Activated CD8-positive, alpha-beta memory T cell treated with anti-CD3 and anti-CD28 coated beads, Interleukin-2, amount 50 U/mL, for 1 hour (primary cell): ENCODE measurements around the gene SEZ6L2.
"Not testable (repeated sequence)": the region's sequence is repeated elsewhere in the genome, so short reads cannot be mapped to it uniquely, and the experiment has no call there.

Experiments
- DNase-seq: peaks from one replicate; pipeline ENCODE4 v3.0.0-alpha.2; 2020; ENCODE audit errors: extremely low read depth

The SEZ6L2 gene

DNA sequence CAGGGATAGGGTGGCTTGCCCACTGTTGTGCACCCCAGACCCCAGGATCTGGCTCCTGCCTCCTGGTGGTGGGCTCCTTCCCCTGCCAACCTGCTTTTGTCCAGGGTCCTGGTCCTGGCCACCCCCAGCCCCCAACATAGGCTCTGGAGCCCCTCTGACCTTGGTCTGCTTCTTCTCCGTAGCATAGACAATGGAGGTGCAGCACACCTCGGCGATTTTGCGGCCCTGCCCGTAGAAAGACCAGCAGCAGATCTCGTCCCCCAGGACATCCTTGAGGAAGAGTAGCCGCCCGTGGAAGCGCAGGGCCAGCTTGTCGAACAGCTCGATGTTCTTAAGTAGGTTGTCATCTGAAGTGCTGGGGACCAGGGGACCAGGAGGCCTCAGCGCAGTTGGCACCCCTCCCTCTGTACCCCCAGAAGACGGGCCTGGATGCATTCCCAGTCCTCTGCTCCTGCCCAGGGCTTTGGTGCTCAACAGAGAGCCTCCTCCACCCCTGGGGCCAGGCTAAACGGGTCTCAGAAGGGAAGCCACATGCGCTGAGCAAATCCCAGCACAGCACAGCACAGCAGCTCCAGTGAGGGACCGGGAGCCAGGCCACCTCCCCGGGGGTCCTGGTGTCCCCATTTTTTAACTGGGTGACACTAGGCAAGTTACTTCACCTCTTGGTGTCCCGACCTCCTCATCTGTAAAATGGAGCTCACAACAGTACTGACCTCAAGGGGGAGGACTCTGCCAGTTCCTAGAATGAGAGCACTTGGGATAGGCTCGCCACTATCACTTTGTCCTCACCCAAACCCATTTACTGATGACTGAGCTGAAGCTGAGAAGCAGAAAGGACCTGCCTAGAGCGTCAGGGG, 11.7 kb upstream of the SEZ6L2 start:
- no peak for DNase-seq

DNA sequence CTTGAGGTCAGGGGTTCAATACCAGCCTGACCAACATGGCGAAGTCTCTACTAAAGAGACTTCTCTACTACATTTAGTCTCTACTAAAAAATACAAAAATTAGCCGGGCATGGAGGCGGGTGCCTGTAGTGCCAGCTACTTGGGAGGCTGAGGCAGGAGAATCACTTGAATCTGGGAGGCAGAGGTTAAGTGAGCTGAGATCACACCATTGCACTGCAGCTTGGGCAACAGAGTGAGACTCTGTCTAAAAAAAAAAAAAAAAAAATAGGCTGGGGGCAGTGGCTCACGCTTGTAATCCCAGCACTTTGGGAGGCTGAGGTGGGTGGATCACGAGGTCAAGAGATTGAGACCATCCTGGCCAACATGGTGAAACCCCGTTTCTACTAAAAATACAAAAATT, 10.5 kb upstream of the SEZ6L2 start:
- not testable (repeated sequence) for DNase-seq

DNA sequence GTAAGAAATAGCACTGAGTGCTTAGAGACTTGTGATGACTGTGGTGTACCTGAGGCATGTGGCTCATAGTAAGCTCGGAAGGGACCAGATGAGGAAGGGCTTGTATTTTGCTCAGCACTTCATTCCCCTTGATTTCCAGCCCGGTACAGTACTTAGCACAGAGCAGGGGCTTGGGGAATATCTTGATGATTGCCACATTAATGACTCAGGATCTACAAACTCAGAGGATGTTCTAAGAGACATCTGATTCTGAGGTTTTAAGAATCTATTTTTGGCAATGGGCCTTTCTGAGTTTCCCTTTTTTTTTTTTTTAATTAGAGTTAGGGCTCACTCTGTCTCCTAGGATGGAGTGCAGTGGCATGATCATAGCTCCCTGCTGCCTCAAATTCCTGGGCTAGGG, 10.0 kb upstream of the SEZ6L2 start:
- no peak for DNase-seq

DNA sequence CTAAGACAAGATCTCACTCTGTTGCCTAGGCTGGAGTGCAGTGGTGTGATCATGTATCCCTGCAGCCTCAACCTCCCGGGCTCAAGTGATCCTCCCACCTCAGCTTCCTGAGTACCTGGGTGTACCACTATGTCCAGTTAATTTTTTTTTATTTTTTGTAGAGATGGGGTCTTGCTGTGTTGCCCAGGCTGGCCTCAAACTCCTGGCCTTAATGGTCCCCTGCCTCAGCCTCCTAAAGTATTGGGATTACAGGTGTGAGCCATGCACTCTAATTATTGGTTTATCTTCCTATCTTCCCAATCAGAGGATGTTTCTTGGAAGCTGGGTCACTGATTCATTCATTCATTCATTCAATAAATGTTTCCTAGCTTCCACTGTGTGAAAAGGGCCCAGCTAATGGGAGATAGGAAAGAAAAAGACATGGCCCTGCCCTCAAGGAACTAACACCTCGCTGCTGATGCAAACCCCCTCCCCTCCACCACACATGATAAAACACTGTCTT, 9.4 kb upstream of the SEZ6L2 start:
- no peak for DNase-seq

DNA sequence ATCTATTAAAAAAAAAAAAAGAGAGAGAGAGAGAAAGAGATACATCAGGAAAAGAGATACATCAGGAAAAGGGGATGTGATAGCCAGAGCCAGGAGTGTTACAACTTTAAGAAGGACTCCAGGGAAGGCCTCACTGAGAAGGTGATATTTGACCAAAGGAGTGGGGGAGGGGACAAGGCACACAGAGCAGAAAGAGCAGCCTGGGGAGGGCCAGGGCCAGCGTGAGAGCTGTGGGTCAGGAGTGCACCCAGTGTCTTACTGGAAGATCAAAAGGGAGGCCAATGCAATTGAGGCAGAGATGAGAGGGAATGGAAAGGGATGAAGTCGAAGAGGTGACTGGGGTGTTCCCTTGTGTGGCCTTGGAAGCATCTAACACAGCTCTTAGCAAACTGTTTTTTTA, 8.6 kb upstream of the SEZ6L2 start:
- DNase-seq = no peak

DNA sequence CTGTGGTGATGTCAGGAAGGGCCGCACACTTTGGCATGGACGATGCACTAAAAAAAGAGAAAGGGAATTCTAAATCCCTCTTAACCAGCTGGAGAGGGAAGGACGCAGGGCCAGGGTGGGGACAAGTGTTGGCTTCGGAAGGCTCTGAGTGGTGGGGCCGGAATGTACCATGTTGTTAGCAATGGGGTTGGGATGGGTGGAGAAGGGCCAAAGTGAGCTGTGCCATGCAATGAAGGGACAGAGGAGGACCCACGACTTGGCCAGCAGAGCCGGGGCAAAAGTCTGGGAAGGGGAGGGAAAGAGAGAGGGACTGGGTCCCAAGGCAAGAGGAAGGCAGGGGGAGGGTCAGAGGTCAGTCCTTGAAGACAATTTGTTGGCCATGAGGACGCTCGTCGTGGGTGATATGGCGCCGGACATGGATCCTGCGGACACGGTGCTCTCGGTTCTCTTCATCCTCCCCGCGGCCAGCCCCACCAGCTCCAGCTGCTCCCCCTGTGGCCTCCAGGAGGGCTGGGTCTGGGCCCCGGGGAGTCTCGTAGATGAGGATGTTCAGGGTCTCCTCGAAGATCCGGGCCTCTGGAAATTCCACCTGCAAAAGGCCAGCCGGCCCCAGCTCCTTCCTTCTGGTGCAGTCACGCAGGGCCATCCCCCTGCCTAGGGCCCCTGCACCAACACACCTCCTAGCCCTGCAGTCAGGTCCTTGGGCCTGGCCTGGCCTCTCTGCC, 7.3 kb upstream of the SEZ6L2 start:
- no peak for DNase-seq

DNA sequence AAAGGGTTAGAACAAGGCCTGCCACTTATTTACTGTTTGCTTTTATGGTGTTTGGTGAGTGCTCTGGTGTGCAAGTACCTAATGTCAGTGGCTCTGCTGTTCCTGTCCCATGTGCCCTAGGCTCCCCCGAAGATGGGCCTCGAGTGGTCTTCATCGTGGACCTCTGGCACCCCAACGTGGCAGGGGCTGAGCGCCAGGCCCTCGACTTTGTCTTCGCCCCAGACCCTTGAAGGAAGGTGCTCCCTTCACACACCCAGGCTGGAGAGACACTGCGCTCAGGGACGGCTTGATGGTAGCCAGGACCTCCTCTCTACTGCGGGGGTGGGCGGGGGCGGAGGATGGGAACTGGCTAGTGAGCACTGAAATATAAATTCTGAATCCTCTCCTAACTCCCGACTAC, 6.3 kb upstream of the SEZ6L2 start:
- DNase-seq = no peak

DNA sequence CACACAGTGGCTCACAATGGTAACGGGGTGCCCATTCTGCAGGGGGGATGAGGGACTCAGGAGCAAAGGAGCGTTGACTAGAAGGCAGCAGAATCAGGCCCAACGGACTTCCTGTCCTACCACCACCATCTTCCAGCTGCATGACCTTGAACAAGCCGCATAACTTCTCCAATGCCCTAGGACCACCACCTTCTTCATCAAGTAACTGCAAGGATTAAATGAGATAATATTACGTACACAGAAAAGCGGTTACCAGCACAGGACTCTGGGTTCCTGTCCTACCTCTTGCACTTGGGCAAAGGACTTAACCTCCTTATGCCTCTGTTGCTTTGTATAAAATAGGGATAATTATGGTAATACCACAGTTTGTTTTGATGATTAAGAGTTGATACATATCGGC, 5.6 kb upstream of the SEZ6L2 start:
- no peak for DNase-seq

DNA sequence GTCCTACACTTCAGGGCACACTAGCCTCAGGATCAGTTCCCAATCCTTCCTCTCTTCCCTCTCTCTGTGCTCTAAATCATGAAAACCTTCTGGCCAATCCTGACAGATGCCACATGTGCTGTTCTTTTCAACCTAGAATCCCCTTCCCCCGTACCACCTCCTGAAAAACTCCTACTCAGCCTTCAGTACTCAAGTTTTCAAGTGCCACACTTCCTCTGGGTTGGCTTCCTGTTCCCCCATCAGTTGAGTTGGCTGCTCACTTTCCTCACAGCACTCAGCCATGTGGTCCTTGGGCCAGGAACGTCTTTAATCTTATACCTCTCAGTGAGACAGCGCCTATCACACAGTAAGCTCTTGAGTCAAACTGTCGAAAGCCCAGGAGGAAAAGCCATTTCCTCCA, 4.2 kb upstream of the SEZ6L2 start:
- no peak for DNase-seq

DNA sequence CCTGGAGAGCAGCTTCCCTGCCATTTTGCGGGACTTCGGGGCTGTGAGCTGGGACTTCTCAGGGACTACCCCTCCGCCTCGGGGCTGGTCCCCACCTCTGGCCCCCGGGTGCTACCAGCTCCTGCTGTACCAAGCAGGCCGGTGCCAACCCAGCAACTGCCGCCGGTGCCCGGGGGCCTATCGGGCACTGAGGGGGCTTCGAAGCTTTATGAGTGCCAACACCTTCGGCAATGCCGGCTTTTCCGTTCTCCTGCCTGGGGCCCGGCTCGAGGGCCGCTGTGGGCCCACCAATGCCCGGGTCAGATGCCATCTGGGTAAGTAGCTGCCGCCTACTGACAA, 2.2 kb upstream of the SEZ6L2 start:
- no peak for DNase-seq

DNA sequence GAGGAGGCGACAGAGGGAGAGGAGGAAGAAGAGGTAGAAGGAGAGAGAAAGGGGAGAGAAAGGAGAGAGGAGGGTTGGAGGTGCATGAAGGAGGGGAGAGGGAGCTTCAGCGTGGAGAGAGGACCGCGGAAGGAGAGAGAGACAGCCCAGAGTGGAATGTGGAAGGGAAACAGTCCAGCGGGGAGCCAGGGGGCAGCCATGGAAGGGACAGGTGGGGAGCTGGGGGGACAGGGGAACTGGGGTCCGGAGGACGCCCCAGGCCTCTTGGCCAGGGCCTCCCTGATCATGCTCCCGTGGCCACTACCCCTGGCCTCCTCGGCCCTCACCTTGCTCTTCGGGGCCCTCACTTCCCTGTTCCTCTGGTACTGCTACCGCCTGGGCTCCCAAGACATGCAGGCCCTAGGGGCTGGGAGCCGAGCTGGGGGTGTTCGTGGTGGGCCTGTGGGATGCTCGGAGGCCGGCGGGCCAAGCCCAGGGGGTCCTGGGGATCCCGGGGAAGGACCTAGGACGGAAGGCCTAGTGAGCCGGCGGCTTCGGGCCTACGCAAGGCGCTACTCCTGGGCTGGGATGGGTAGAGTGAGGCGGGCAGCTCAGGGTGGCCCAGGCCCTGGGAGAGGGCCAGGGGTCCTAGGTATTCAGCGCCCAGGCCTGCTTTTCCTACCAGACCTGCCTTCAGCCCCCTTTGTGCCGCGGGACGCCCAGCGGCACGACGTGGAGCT, 1.7 kb upstream of the SEZ6L2 start:
- DNase-seq = no peak

DNA sequence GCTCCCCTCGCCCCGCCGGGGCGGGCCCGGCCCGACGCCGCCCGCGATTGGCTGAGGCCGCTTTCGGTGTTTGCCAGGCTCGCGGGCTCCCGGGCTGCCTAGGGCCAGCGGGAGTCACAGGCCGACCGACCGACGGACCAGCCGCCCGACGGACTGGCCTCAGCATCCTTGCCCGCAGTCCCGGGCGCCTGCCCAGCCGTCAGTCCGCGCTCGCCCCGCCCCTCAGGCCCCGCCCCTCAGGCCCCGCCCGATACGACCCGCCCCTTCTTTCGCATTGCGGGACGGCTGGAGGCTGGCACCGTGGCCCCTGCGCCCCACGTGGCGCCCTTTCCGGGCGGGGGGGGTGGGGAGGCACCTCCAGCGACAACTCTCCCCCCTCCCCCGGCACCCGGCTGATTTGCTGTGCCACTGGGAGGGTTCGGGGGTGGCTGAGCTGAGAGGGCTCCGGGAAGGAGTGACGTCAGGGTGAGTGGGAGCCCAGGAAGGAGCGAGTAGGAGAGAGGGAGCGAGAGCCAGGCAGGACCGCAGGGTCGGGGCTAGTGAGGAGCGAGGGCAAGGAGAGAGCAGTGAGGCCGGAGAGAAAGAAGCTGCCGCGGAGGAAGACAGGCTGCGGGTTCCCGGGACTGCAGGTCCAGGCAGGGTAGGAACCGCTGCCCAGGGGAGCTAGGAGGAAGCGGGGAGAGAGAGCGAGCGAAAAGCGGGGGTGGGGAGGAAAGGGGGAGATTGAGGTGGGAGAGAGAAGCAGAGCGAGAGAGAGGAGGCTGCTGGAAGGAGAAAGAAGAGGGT, 945 bp upstream of the SEZ6L2 start, which contains the start of gene ASPHD1:
Gene ASPHD1, plus strand, starts transcription at position 387 of the 786 bp plus-strand sequence. CDS start 484 bp downstream, outside the sequence.
- no peak for DNase-seq

DNA sequence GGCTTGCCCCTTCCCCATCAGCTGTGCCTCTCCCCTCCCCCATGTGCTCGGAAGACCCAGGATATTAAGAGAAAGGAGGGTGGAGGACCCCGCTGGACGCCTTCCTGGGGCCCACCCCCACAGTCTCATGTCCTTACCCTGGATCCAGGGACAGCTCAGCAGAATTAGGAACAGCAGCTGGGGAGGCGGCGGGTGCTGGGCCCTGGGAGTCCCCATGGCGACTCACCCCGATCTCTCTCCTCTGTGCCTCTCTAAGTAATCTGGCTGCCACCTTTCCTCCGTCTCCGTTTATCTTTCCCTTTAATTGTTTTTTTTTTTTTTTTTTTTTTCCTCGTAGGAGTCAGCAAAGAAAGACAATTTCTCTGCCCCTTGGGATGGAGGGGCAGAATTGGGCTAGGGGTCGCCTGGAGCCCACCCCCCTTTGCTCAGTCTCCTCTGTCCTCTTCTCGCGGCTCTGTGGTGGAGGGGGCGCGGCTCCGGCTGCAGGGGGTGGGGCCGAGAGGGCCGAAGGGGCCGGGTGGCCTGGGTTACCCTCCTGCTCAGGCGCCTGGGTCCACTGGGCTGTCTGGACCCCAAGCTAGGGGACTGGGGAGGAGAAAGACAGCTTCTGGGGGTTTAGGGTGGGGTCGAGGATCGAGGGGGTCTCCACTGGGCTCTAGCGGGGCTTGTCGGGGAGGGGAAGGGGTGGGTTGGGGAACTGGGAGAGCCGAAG, 390 bp downstream of the SEZ6L2 start:
- DNase-seq = no peak

DNA sequence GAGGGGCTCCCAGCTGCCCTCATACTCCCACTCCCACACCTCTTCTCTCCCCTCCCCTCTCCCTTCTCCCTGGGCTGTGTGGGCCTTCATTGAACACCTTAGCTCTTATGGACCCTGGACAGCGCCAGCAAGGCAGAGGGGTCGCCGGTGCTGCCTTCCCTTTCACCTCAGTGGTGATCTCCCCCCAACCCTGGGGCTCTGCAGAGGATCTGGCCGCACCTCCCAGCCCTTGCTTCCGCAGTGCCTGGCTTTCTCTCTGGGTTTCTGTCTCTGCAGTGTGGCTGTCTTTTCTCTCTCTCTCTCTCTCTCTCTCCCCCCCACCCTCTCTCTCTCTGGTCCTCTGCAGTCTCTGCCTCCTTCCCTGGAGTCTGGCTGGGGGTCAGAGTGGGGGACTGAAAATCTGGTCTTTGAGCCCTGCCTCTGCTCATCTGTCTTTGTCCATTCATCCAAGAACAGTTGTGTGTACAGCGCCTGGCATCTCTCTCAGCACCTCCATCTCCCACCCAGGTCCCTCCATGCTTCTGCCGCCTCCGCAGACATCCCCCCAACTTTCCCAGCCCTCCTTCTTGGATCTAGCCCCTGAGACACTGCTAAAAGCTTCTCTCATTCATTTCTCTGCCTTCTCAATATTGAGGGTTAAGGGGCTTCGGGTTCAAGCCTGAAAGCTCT, 1.1 kb downstream of the SEZ6L2 start:
- no peak for DNase-seq

DNA sequence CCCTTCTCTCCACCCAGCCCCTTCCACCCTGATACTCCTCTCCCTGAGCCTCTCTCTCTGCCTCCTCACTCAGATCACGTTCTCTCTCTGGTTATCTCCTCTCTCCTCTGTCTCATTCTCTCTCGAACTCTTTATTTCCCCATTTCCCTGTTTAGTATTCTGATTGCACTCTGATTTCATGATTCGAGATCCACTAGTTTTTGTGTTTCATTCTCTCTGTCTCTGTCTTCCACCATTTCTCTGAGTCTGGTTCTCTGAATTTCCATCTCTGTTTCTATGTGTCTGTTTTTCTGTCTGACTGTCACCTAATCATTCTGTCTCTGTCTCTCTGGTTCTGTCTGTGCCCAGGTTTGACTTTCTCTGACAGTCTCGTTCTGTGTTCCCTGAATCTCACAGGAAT, 2.0 kb downstream of the SEZ6L2 start:
- DNase-seq = no peak

DNA sequence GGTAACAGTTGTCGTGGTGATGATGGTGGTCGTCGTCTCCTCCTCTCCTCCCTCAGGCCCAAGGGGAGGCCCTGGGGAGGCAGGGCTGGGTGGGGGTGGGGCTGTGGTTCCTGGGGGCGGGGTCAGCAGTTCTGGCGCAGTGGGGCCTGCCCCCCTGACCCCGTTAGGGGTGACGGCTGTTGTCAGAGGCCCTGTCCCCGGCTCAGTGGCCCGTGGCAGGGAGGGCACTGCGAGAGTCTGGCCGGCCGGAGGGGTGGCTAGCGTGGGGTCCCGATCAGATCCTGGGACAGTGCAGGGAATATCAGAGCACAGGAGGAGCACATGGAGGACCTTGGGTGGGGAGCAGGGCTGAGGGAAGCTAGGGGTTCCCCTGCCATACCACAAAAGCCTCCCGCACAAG, 2.5 kb downstream of the SEZ6L2 start:
- DNase-seq = no peak

DNA sequence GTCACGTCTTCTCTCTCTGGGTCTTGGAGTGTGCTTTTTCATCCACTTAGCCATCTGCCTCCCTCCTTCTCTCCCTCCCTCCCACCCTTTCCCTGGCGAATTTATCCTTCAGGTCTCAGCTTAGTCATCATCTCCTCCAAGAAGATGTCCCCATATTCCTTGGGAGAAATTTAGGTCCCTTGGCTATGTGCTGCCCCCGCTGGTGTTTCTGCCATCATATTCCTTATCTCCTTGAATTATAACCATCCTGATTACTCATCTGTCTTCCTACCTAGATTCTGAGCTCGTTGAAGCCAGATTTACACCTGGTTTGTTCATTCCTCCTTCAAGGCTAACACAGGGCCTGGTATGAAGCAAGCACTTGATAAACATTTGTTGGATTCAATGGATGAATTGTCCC, 5.0 kb downstream of the SEZ6L2 start:
- DNase-seq = no peak

DNA sequence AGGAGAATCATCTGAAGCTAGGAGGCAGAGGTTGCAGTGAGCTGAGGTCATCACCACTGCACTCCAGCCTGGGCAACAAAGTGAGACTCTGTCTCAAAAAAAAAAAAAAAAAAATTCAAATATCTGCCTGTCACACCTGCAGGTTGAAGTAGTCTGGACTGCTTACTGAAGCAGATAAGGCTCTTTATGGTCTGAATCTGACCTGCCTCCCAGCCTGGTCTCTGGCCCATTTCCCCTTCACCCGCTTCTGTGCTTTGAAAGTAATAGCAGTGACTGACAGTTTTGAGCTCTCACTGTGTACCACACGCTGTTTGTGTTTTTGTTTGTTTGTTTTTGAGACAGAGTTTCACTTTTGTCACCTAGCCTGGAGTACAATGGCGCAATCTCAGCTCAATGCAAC, 5.8 kb downstream of the SEZ6L2 start:
- no peak for DNase-seq

DNA sequence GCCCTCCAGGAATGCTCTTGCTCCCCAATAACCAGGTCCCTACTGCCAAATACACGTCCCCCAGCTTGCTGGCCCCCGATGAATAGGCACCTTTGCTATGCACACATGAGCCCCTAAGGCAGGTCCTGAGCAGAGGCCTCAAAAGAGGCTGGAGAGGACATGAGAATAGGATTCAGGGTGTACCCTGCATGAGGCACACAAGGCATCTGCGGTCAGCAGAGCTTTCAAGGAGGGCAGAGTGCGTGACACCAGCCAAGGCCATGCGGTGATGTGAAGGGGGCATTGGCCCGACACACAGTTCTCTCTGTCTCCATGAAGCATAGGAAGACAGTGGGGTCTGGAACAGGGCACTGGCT, 6.9 kb downstream of the SEZ6L2 start:
- DNase-seq = no peak
